ENCODE measurements around the gene LRG1.

LRG1 gene

DNA sequence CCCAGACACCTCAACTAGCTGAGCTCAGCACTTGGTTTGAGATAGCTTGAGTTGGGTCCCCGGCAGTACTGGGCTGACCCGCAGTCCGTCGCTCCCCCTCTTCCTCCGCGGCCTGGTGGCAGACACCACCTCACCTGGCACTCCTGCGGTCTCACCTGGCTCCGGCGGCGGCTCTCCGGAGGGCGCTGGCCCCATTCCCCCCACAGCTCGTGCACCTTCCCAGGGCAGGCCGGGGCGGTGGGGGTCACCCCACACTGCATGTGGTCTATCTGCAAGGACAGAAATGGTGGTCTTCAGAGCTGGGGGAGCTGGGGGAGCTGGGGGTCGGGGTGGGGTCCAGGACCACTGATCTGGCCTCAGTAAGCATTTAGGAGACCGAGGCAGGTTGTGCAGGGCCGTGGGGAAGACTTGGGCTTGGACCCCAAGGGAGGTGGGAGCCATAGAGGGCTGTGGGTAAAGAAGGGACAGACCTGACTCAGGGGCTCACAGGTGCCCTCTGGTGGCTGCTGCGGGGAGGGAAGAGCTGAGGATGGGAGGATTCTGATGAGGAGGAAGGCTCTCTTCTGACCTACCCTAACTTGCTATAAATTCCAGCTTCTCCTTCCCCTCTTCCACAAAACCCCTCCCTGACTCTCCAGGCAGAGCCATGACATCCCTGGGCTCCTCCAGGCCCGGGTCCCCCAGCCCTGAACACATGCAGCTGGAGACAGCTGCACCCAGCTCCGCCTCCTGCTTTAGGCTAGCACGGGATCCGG, 14.9 kb downstream of the LRG1 start:
- DNase-seq, result peak; percentile 66

DNA sequence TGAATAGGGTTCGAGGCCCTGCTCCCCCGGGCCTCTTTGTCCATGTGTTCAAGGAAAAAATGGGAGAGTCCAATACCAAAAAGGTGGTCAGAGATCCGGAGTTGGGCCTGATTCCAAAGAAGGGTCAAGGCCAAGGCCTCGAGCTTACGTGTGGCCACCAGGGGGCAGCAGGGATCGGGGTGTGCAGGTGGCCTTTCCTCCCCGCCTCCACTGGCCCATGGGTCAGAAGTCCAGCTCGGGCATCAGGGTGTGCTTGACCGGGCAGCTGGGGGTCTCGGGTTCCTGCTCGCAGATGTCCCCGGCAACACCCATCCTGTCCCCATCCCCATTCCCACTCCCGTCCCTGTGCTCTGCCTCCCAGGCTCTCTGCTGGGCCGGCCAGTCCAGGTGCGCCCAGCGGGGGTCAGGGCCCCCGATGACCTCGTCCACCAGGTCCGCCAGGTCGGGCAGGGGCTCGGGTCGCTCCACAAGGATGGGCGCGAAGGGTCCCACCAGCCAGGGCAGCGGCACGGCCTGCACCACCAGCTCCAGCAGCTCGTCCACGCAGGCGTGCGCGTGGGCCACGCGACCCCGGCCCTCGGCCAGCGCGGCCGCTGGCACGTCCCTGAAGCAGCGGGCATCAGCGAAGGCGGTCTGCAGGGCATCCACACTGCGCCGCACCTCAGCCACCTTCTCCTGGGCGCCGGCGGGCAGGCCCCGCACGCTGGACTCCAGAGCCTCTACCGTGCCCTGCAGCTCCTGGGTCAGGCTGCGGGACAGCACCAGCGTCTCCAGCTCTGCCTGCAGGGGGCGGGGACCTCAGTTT, 16.3 kb downstream of the LRG1 start:
- peak; percentile 62 for DNase-seq

DNA sequence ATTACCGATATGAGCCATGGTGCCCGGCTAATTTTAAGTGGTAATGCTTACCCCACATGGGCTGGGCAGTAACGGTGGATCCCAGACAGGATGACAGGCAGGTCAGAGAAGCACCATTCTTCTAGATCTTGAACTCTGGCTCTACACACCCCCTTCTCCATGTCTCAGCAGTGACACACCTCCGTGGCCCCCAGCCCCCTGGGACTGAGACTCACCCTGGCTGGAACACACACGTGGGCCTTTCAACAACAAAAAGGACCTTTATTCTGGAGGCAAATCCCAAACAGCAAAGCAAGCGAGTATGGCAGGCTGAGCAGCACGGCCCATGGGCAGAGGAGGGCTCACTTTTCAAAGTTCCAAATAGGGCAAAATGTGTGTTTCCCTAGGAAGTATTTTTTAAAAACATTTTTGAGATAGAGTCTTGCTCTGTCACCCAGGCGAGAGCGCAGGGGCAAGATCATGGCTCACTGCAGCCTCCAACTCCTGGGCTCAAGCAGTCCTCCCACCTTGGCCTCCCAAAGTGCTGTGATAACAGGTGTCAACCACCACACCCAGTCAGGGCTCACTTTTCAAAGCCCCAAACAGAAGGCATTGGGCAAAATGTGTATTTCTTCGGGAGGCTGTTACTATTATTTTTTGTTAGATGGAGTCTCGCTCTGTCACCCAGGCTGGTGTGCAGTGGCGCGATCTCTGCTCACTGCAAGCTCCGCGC, 17.4 kb downstream of the LRG1 start:
- no peak for DNase-seq

DNA sequence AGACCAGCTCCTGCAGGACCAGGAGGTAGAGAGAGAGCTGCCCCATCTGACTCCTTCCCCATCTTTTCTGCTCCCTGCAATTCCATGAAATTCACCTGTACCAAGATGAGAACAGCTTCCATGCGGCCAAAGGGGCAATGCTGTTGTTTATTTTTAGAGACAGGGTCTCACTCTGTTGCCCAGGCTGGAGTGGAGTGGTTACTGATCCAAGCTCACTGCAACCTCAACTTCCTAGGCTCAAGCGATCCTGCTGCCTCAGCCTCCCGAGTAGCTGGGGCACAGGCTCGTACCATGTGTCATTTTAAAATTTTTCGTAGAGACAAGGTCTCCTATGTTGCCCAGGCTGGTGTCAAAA, 18.0 kb downstream of the LRG1 start:
- DNase-seq, result no peak

DNA sequence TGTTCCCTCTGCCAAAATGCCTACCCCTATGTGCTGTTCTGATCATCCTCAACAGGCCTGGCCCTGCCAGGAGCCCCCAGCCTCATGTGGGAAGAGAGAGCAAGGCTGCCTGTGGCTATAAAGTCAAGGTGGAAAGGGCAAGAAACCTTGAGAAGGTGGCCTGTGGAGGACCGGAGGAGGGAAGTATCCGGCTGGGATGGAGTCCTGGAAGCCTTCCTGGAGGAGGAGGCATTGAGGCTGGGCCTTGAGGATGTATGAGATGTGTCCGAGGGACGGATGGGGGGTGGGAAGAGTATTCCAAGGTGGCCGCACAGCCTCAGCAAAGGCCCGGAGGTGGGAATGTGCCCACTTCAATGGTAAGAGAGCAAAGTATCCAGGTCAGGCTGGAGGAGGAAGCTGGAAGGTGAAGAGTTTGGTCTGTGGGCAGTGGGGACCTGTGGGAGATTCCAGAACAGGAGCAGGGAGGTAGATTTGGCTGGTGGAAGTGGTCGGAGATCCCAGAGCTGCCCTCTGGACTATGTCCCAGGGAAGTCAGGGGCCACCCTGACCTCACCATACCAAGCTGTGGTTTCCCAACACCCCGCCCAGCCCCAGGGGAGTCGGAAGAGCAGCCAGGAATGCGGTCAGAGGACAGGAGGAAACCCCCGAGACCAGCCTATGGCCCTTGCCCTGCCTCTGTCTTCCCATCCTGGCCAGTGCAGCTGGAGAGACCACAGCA, 18.5 kb downstream of the LRG1 start:
- DNase-seq, result no peak

DNA sequence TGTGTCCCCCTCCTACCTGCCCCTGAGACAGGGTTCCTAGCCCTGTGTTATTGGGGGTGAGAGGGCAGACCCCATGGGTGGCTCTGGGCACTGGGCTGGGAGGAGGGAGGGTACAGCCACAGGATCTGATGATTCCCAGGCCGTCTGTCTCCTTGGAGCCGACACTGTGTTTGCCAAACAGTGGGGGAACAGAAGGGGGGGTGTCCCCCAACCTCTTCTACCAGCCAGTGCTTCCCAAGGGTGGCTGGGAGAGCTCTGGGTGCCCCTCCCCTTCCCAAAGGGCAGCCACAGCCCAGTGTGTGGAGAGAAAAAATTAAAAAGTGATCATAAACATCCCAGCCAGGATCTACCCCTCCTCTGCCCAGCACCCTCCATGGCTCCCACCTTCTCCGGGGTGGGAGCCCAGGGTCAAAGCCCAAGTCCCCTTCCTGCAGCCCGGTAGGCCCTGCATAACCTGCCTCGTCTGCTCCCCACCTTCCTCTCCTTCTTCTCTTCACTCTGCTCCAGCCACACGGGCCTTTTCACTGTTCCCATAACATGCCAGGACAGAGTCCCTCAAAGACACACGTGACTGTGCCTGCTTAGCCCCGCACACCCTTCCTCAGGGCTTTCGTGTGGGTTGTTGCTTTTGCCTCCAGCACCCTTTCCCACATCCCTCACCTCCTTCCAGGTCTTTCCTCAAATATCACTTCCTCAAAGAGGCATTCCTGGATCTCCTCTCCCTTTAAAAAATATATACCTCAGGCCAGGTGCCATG, 20.1 kb downstream of the LRG1 start:
- DNase-seq, result no peak

DNA sequence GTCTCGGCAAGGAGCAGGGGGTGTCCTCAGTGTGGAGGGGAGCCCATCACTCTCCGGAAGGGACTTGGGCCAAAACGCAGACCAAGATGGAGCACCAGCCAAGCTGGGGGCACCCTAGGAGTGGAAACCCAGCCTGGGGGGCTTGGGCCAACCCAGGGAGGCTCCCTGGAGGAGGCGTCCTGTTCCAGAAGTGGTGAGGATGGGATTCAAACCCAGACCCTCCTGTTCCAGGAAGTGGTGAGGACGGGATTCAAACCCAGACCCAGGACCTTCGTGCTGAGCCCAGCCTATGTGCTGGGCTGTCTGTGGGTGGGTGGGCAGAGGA, 20.7 kb downstream of the LRG1 start:
- no peak for DNase-seq

DNA sequence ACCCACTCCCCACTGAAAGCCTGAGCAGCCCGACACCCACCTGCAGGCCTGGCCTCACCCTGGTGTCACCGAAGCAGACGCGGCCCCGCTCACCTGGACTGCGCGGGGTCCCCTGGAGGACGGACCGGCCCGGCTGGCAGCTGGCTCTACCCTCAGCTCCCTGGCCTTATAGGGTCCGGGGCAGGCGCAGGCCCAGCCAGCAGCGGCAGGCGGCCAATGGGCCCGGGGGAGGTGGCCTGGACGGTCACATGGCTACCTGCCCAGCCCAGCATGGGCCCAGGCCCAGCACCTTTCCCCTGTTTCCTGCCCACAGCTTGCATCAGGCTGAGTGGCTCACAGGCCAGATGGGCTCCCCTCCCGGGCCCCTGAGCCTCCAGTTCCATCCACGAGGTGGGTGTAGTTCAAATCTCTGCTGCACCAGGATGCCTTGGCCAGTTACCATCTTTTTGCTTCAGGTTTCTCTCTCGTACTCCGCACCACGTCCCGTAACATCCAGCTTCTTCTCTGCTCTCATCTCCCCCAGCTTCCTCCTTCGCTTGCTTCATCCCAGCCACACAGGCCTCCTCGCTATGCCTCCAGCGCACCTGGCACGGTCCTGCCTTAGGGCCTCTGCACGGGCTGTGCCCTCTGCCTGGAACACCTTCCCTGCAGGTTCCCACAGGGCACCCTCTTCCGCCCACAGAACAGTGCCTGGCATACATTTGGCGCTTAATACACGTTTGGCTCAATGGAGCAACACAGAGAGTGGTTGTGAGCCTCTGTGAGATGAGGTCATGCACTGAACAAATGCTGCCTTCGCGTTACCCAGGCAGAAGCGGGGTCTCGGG, 21.3 kb downstream of the LRG1 start, which contains the start of gene PLIN4:
PLIN4 (minus strand) TSS at position 142 of the 827 bp plus-strand sequence. CDS start 214 bp downstream, outside the sequence.
- peak; percentile 26 for DNase-seq

DNA sequence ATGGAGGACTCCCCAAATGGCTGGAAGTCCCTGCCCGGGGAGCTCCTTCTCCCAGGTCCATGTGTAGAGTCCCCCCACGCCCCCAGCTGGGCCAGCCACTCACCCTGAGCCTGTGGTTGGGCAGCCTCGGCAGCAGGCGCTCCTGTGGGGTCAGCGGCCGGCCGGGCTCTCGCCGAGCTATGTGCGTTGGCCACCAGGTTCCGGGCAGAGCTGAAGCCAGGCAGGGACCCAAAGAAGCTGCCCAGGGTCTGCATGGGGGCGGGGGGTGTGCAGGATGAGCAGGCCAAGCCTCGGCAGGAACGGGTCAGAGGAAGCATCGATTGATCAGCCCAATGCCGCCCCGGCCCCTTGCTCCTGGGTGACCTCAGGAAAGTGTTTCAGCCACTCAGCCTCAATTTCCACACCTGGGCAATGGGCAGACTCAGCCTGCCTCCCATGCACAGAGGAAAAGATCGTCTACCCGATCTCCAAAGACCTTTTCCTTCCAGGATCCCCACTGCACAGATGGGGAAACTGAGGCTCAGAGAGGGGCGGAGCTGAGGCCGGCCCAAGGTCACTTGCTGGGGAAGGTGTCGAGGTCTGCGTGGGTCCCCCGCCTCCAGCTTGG, 22.3 kb downstream of the LRG1 start:
- no peak for DNase-seq

DNA sequence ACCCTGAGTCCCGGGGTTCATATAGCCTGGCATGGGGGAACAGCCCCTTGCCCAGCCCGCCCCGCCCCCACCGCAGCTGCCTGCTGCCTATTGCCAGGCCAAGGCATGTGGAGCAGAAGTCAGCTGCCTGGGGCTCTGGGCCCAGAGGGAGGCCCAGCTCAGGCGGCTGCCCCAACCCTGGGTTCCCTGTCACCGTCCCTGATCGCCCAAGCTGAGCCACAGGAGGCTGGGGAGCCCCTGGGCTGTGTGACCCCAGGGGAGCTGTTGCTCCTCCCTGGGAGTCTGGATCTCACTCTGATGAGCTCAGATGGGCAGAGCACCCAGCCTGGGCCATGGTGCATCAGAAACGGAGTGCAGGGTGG, 22.9 kb downstream of the LRG1 start:
- DNase-seq, result no peak

DNA sequence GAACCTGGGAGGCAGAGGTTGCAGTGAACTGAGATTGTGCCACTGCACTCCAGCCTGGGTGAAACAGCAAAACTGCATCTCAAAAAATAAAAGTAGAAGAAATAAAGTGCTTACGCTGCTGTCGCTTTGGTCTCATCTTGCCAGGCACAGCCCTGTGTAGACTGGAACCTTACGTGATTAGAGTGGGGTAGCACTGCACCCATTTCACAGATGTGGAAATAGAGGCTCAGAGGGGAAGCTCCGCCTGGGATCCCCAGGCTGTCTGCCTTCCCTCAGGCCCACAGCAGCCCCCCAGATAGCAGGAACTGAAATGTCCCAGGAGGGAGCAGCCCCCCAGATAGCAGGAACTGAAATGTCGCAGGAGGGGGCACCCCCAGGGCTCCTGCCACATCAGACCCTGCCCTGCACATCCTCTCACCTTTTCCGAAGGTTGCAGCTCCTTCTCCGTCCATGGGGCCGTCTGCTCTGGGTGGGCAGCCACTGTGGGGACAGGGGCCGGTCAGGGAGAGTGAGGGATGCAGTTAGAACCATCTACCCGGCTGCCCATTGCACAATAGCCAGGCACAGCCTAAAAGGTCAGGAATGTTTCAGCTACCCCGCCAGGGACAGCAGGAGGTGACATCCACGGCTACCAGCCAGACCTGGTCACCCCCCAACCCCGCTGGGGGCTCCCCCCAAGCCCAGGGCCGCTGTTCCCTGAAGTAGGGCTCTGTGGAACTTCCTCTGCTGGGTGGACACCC, 23.5 kb downstream of the LRG1 start:
- DNase-seq, result no peak

DNA sequence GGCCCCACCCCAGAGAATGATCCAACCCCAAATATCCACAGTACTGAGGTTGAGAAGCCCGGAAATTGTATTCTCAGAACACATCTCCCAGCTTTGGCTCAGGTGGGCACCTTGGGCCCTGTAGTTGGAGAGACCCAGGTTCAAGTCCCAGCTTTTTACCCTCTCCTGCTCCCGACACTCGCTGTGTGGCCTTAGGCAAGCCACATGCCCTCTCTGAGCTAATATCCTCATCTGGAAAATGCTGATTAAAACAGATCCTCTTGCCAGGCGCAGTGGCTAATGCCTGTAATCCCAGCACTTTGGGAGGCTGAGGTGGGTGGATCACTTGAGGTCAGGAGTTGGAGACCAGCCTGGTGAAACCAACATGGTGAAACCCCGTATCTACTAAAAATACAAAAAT, 24.1 kb downstream of the LRG1 start:
- DNase-seq, result no peak

DNA sequence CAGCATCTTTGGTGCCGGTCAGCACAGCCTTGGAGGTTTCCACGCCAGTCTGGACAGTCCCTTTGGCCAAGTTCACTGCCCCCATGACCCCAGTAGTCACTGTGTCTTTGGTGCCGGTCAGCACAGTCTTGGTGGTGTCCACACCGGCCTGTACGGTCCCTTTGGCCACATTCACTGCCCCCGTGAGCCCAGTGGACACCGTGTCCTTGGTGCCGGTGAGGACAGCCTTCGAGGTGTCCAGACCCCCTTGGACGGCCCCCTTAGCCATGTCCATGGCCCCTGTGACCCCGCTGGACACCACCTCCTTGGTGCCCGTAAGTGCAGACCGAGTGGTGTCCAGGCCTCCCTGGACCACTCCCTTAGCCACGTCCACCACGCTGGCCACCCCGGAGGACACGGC, 26.6 kb downstream of the LRG1 start:
- DNase-seq, result no peak

DNA sequence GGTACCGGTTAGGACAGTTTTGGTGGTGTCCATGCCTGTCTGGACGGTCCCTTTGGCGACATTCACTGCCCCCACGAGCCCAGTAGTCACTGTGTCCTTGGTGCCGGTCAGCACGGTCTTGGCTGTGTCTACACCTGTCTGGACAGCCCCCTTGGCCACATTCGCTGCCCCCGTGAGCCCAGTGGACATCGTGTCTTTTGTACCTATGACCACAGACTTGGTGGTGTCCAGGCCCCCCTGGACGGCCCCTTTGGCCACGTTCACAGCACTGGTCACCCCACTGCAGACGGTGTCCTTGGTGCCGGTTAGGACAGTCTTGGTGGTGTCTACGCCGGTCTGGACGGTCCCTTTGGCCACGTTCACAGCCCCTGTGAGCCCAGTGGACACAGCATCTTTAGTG, 27.8 kb downstream of the LRG1 start:
- no peak for DNase-seq

DNA sequence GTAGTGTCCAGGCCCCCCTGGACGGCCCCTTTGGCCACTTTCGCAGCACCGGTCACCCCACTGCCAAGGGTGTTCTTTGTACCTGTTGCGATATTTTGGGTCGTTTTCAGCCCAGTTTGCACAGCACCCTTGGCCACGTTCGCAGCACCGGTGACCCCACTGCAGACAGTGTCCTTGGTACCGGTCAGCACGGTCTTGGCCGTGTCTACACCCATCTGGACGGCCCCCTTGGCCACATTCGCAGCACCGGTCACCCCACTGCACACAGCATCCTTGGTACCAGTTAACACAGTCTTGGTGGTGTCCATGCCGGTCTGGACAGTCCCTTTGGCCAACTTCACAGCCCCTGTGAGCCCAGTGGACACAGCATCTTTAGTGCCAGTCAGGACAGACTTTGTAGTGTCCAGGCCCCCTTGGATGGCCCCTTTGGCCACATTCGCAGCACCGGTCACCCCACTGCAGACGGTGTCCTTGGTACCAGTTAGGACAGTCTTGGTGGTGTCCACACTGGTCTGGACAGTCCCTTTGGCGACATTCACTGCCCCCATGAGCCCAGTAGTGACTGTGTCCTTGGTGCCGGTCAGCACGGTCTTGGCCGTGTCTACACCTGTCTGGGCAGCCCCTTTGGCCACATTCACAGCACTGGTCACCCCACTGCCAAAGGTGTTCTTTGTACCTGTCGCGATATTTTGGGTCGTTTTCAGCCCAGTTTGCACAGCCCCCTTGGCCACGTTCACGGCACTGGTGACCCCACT, 28.4 kb downstream of the LRG1 start:
- no peak for DNase-seq

DNA sequence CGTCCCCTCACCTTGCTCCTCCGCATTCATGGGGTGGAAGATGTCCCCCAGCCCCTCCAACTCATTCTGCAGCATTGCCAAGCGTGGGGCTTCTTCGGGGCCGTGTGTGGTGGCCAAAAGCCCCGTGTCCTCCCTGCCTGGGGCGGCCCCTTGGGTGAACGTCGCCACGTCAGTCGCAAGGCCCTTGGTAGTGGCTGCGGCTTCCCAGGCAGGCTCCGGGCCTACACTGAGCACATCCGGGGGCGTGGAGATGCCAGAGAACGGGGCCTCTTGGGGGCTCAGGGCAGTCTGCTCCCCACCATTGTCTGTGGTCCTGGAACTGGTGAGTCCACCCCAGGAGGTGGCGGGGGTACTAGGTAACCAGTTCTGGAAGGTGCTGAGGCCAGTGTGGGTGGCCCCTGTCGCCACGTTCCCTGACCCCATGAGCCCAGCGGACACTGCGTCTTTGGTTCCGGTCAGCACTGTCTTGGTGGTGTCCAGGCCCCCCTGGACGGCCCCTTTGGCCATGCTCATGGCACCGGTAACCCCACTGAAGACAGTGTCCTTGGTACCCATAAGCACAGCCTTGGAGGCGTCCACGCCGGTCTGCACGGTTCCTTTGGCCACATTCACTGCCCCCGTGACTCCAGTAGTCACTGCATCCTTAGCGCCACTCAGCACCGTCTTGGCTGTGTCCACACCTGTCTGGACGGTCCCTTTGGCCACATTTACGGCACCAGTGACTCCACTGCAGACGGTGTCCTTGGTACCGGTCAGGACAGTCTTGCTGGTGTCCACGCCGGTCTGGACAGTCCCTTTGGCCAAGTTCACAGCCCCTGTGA, 29.2 kb downstream of the LRG1 start:
- no peak for DNase-seq

DNA sequence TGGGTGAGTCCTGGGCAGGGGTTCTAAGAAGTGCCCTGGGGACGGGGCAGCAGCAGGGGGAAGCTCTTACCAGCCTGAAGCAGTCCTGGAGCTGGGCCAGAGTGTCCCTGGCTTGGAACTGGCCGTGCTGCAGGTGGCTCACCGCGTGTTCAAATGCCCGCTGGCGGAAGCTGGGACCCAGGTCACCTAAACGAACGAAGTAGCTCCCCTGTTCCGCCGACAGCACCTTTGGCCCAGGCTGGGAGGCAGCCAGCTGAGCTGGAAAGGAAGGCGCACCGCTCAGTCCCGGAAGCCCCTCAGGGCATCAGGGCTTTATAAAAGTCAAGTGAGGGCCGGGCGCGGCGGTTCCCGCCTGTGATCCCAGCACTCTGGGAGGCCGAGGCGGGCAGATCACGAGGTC, 31.1 kb downstream of the LRG1 start:
- no peak for DNase-seq

DNA sequence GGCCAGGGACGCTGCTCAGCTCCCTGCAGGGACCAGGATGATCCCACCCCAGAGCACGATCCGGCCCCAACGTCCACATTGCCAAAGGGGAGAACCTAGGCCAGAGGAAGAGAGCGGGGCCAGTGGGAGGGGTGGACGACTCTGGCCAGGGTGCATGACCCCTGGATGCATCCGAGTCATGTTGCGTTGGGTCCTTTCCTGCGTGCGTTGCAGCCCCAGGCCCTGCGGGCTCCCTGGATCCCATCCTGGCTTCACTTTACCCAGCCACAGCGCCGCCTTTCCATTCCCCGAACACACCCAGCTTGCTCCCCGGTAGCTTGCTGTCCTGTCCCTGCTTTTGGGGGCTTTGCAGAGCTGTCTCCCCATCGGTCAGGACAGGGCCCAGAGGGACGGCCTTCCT, 32.0 kb downstream of the LRG1 start:
- DNase-seq, result no peak

DNA sequence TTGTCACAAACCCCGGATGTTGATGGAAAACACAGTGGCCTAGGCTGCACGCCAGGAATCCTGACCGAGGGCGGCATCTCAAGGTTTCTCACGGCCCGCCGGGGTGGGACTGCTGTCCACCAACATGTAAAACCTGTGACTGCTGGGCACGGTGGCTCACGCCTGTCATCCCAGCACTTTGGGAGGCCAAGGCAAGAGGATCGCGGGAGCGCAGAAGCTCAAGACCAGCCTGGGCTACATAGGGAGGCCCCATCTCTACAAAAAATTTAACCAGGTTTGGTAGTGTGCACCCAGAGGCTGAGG, 32.7 kb downstream of the LRG1 start:
- DNase-seq, result no peak

All from RPMI8226 (cell line).